CD4-positive, alpha-beta T cell treated with Interferon gamma for 1 hour (primary cell): ENCODE measurements around the gene HTR6.

Source experiments
- DNase-seq: peaks from one replicate; pipeline ENCODE4 v3.0.0-alpha.2; 2020

The HTR6 gene

GRCh38 chr1:19639999-19640362 lies 24.7 kb upstream of the HTR6 start:
- DNase-seq = no peak

DNA sequence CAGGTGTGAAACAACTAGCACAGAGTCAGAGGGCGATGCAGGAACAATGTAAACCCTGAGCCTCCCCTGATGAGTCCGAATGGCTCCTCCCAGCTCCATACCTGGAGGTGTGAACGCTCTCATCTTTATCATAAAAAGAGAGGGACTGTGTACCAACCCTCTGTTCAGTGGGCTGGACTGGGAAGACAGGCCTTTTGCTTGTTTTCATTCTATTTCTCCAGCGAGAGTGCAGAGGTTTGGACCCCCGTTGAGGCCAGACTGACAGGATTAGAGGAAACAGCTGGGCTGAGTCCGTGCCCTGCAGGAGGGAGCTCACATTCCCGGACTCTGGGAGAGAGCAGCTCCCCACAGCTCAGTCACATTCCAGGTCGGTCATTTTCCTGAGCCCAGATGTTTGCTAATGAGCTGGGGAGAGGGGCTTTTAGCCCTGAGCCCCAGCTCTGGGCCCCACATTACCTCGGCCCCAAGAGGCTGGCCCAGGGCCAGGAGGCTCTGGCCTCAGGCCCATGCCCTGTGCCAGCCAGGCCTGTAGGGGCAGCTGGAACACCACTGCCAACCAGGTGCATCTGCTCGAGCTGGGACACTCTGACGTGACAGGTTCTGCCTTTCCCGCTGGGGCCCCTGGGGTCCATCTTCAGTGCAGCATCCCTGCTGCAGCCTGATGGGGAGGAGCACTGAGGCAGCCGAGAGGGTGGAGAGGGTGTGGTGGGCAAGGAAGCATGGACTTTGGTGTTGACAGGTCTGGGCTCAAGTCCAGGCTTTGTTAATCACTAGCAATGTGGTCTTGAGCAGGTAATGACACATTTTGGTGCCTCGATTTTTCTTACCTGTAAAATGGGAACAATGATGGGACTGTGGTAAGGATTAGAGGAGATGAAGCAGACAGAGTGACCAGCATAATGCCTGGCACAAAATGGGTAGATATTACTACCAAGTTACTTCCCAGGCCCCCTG lies 24.0 kb upstream of the HTR6 start:
- DNase-seq = no peak

GRCh38 chr1:19643121-19643520 lies 21.6 kb upstream of the HTR6 start:
- DNase-seq = no peak

GRCh38 chr1:19643602-19644394 lies 20.9 kb upstream of the HTR6 start, which contains the start of gene NBL1:
Gene NBL1 (plus strand): TSS chr1:19644311. CDS start chr1:19655031, 10,720 bp downstream.
- peak; percentile 71 for DNase-seq

- no peak for DNase-seq
Observed at GRCh38 chr1:19644395-19644680, 20.3 kb upstream of the HTR6 start.

DNA sequence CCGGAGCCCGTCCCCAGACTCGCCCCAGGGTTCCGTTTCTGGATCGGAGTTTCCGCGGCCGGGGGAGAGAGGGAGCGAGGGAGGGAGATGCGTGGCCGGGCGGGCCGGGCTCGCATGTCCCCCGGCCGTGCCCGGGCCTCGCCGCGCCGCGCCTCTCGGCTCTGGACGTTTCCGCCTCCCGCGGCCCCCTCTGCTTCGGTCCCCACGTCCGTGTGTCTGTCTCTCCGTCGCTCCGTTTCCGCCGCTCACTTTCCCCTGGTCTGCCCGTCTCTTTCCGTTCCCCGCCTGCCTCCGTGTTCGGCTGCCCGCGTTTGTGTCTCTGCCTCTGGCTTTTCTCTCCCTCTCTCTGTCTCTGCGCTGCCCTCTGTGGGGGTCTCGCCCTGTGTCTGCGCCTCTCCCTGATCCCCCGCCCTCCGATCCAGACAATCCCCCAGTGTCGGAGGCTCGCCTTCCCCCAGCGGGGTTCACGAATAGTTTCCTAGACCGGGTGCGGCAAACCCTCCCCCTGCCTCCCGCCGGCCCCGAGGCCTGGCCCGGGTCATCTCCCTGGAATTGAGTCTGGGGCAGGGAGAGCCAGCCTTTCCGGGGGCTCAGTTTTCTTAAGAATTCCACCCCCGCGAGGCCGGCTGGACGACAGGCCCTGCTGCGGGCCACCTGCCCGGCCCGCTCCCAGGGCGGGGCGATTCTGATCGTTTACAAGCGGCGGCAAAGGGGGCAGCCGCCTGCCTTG lies 19.8 kb upstream of the HTR6 start:
- DNase-seq = peak; percentile 32

GRCh38 chr1:19645411-19646251 lies 19.0 kb upstream of the HTR6 start:
- no peak for DNase-seq

GRCh38 chr1:19646377-19647319 lies 18.0 kb upstream of the HTR6 start:
- DNase-seq = no peak

DNA sequence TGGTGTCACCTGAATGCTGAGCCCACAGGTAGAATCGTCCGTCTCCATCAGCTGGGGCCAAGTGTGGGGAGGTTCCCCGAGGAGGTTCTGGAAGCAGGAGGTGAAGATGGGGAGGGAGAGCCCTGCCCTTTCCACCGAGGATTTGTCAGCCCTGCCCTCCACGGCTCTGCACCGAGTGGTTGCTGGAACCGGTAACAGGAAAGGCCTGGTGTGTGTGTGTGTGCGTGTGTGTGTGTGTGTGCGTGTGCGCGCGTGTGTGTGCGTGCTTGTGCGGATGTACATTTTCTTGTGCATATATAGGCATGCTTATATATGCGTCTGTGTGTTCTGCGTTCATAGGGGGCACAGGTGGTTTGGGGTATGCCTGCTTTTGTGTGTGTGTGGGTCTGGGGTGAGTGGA lies 17.0 kb upstream of the HTR6 start:
- DNase-seq = no peak

DNA sequence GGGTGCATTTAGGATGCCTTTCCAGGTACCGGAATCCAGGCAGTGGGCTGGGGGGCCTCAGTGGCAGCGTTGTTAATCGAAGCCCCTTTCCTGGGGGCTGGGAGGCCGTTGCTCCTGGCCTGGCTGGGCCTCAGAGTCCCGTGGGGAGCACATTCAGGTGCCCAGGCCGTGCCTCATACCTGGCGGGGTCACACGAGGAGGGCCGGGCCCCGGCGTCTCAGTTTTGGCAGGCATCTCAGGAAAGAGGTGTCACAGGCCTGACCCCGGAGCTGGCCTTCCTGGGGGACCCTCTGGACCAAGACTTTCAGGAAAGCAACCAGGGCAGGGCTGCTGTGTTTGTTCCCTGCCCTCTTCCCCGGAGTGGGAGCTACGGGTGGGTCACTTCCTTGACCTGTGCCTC lies 16.4 kb upstream of the HTR6 start:
- no peak for DNase-seq

DNA sequence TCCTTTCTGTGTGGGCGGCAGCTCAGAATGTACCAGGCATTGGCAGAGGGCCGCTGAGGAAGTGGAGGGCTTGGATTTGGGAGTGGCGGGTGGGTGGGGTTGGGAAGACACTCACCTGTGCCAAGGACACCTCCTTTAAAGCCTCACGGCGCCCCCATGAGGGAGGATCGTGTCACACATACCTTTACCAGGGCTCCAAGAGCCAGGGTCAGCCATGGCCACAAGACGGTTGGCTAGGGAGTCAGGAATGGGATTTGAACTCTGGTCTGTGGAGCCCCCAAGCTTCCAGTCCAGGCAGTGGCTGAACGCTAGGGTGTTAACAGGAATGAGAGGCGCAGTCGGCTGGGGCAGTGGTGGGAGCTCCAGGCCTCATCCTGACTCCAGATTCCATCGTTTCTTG lies 16.0 kb upstream of the HTR6 start:
- no peak for DNase-seq

DNA sequence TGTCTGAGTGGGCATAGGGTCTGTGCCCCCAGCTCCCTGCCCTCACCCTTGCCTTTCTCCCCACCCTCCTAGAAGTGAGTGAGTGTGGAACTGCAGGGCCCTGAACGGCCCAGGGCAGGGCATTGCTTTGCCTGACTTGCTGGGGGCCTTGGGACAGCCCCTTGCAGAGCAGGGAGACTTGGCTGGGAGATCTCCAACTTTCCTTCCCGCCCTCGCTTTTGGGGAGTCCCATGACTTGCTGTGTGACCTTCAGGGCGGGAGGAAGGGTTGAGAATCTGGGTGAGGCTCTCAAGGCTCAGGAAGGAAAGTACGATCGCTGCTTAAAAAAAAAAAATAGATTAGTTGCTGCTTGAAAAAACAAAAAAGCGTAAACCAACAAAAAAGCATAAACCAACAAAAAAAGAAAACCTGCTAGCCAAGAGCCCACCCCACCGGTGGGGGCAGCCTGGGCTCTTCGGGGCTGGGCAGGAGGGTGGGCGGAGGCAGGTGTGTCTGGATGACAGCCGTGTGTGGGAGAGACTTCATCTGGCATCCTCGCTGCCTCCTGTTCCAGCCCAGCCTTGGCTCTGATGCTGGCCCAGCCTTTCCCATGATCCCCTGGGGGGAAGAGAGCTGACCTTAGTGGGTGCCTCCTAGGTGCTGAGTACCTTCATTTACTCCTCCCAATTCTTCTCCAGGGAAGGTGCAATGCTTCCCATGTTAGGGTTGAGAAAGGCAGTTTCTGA lies 14.1 kb upstream of the HTR6 start:
- no peak for DNase-seq

DNA sequence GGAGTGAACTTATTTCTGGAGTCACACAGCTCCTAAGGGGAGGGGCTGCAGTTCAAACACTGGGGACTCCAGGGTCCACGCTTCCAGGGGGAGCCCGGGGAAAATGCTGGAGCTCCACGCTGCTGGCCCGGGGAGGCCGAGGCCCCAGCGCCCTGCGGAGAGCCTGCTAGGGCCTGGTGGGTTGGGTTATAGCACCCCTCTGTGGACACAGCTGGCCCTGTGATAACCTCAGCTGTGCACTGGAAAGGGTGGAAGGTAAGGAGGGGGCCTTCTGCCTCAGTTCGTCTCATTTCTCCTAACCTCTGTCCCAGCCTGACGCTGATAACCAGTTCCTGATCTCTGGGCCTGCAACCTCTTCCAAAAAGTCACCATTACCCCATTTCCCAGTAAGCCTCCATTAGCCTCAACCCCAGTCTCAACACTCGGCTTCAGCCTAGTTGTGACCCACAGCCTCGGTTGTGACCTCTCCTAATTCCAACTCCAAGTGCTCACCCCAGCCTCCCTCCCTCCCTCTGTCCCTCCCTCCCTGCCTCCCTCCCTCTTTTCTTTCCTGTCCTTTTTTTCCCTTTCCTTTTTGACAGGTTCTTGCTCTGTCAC lies 13.4 kb upstream of the HTR6 start:
- DNase-seq = peak; percentile 38

DNA sequence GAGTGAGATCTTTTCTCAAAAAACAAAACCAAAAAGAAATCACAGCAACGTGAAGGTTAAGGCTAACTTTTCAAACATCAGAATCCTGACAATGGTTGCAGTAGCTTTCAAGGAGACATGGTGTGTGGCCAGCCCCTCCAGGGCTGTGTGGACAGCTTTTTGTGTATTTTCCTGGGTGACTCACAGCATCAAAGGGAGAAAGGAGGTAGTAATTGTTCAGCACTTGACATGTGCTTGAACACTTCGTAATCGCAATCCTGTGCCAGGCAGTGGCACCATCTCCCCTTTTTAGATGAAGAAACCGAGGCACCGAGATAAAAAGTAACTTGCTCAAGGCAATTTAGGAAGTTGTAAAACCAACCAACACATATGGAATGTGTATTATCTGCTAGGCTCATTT lies 10.3 kb upstream of the HTR6 start:
- DNase-seq = no peak

GRCh38 chr1:19654886-19655717 lies 9.6 kb upstream of the HTR6 start:
- no peak for DNase-seq

DNA sequence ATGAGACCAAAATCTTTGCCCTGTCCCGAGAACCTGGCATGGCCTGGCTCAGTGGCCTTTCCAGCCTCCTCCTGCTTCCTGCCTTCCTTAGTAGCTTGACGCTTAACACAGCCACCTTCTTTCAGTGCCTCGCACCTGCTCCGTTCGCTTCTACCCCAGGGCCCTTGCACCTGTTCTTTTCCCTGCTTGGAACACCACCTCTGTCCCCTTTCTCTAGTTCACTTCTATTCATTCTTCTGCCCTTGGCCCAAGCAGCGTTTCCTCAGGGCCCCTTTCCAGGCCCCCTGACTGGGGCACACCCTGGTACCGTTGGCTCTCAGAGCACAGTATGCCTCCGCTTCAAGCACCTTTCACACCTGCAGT lies 9.0 kb upstream of the HTR6 start:
- no peak for DNase-seq

- no peak for DNase-seq
Observed at GRCh38 chr1:19656134-19656779, 8.4 kb upstream of the HTR6 start.

- DNase-seq = no peak
Observed at GRCh38 chr1:19656780-19657466, 7.8 kb upstream of the HTR6 start.
